Stimulated activated CD4-positive, alpha-beta T cell treated with anti-CD3 and anti-CD28 coated beads, Interleukin-2, amount 100 ng/mL, for 24 hours (primary cell): ENCODE measurements around the gene POLR2L.

Experiments used
- DNase-seq, 2 donors: peaks; one replicate each; pipeline ENCODE4 v3.0.0-alpha.2; 2020

The POLR2L gene

GRCh38 chr11:837189-837989 is 4.9 kb downstream of the POLR2L start:
- DNase-seq = no peak

GRCh38 chr11:836700-837099 is 5.6 kb downstream of the POLR2L start:
- no peak for DNase-seq

GRCh38 chr11:836274-836673 is 6.1 kb downstream of the POLR2L start:
- DNase-seq = no peak

GRCh38 chr11:834371-835316 is 7.7 kb downstream of the POLR2L start:
- DNase-seq = no peak

GRCh38 chr11:833849-834311 is 8.4 kb downstream of the POLR2L start:
- DNase-seq = no peak

GRCh38 chr11:833114-833791 is 9.1 kb downstream of the POLR2L start:
- DNase-seq = no peak

- DNase-seq = peak in 1 of 2 donors; percentile 69
Observed at GRCh38 chr11:832529-833113, 9.7 kb downstream of the POLR2L start, which contains the start of gene CD151. TSS of gene CD151 (plus strand) at chr11:832952. CDS start at chr11:836070, 3,118 bp downstream.

GRCh38 chr11:831961-832528 is 10.3 kb downstream of the POLR2L start:
- DNase-seq = no peak

- no peak for DNase-seq
Observed at GRCh38 chr11:831118-831864, 11.0 kb downstream of the POLR2L start.

GRCh38 chr11:830295-831117 is 11.8 kb downstream of the POLR2L start:
- peak; percentile 62 to 73 for DNase-seq

GRCh38 chr11:829847-830294 is 12.5 kb downstream of the POLR2L start:
- no peak for DNase-seq

GRCh38 chr11:829176-829846 is 13.0 kb downstream of the POLR2L start:
- DNase-seq = no peak

GRCh38 chr11:828506-829175 is 13.7 kb downstream of the POLR2L start:
- DNase-seq = no peak

- DNase-seq = no peak
Observed at GRCh38 chr11:827897-828192, 14.5 kb downstream of the POLR2L start, which contains the start of gene CRACR2B. TSS of gene CRACR2B (plus strand) at chr11:827919. CDS start at chr11:828608, 689 bp downstream.

- DNase-seq = no peak
Observed at GRCh38 chr11:827146-827896, 15.0 kb downstream of the POLR2L start.

GRCh38 chr11:826836-827145 is 15.5 kb downstream of the POLR2L start:
- DNase-seq = no peak

- DNase-seq = no peak
Observed at GRCh38 chr11:826227-826621, 16.1 kb downstream of the POLR2L start.

- DNase-seq = no peak
Observed at GRCh38 chr11:825366-826226, 16.7 kb downstream of the POLR2L start.
